Suprapubic skin (tissue), 4 donors: ENCODE results near the gene RRP1B.

Experiments used
- CTCF ChIP-seq, 2 donors: fragments of 200-600 bp in 1 of 2; fragments of 450-650 bp in 1 of 2; sonication (generic) in 1 of 2; IDR thresholded peaks; one replicate each; pipeline ENCODE4 v1.5.1; 2016 to 2019; ENCODE audit warnings: antibody characterized with exemption in 2 of 2, mild to moderate bottlenecking in 1 of 2, moderate library complexity in 1 of 2
- EP300 ChIP-seq: sonication (generic); formaldehyde crosslinking; IDR thresholded peaks from one replicate; pipeline ENCODE4 v1.6.1; 2017; ENCODE audit warnings: antibody characterized with exemption
- POLR2A ChIP-seq, 2 donors: fragments of 450-650 bp; IDR thresholded peaks; one replicate each; pipeline ENCODE4 v1.6.1; 2017; ENCODE audit warnings: antibody characterized with exemption in 2 of 2, mild to moderate bottlenecking in 2 of 2, moderate library complexity in 2 of 2
- POLR2AphosphoS5 ChIP-seq, 3 donors: sonication (generic); formaldehyde crosslinking; IDR thresholded peaks; one replicate each; pipeline ENCODE4 v1.6.1; 2017; ENCODE audit warnings: antibody characterized with exemption in 3 of 3

GRCh38 chr21:43646550-43647260 lies 12.7 kb upstream of the RRP1B start:
- TF ChIP-seq CTCF (IDR thresholded peaks at IDR 0.05) = peak; percentile 98 to 99
- TF ChIP-seq EP300 = no peak
- TF ChIP-seq POLR2A (IDR thresholded peaks at IDR 0.05) = no peak
- TF ChIP-seq POLR2AphosphoS5 (IDR thresholded peaks at IDR 0.05) = peak in 2 of 3 donors; percentile 74 to 91
